HG02571 (cell line): ENCODE results near the gene HOXC11.

Experiments
- ATAC-seq: cut with Tn5 transposase; IDR thresholded peaks from one replicate; pipeline ENCODE4 v1.9.1; 2021; ENCODE audit warnings: mild to moderate bottlenecking, moderate library complexity; ENCODE audit not compliant: unreplicated experiment

The HOXC11 gene

GRCh38 chr12:53983950-53984572 is 11.1 kb downstream of the HOXC11 start:
- no peak for ATAC-seq

- no peak for ATAC-seq
These were observed 12.2 kb downstream of the HOXC11 start, which contains the start of gene HOXC10 for GRCh38 chr12:53984901-53985691. Gene HOXC10, plus strand, starts transcription at chr12:53985146. Its CDS starts 114 bp downstream, at chr12:53985260.

GRCh38 chr12:53985692-53985993 is 12.7 kb downstream of the HOXC11 start:
- no peak for ATAC-seq

- ATAC-seq: no peak
These were observed 13.2 kb downstream of the HOXC11 start for GRCh38 chr12:53985994-53986685.

- ATAC-seq: no peak
These were observed 14.0 kb downstream of the HOXC11 start for GRCh38 chr12:53986686-53987483.

- ATAC-seq: no peak
These were observed 14.9 kb downstream of the HOXC11 start for GRCh38 chr12:53987787-53988230.

- ATAC-seq: no peak
These were observed 15.8 kb downstream of the HOXC11 start for GRCh38 chr12:53988541-53989226.

GRCh38 chr12:53989227-53990113 is 16.5 kb downstream of the HOXC11 start:
- no peak for ATAC-seq

- no peak for ATAC-seq
These were observed 17.6 kb downstream of the HOXC11 start for GRCh38 chr12:53990311-53991076.

- no peak for ATAC-seq
These were observed 18.1 kb downstream of the HOXC11 start for GRCh38 chr12:53991077-53991460.

- ATAC-seq: no peak
These were observed 19.5 kb downstream of the HOXC11 start for GRCh38 chr12:53992377-53992889.

GRCh38 chr12:53993162-53994008 is 20.5 kb downstream of the HOXC11 start:
- no peak for ATAC-seq

GRCh38 chr12:53994009-53994263 is 21.0 kb downstream of the HOXC11 start:
- ATAC-seq: no peak

- ATAC-seq: no peak
These were observed 21.5 kb downstream of the HOXC11 start for GRCh38 chr12:53994264-53995001.

- no peak for ATAC-seq
These were observed 22.1 kb downstream of the HOXC11 start for GRCh38 chr12:53995002-53995377.

- ATAC-seq: no peak
These were observed 22.7 kb downstream of the HOXC11 start for GRCh38 chr12:53995378-53996239.
